ENCODE measurements around the gene KIF26B. TPM values are rescaled to one million over a fixed set of nuclear protein-coding genes. Genes with fewer than 3 reads are reported as not detected.
"Not testable (repeated sequence)": the region's sequence is repeated elsewhere in the genome, so short reads cannot be mapped to it uniquely, and the experiment has no call there.

KIF26B gene
- total RNA-seq, 4 donors from 2014 or later = 0.20 to 0.79 (median 0.41) TPM; not detected in 1

- WGBS, 2 donors (ENCODE audit: low coverage in 1 of 2) = 91 to 93% methylated on average over 3 to 9 of the region's 9 CpGs
- no peaks in the 10 kb centered on the region for H3K4me1 ChIP-seq
- no peak for DNase-seq
- TF ChIP-seq POLR2AphosphoS5 (IDR thresholded peaks at IDR 0.05) (no peak), POLR2A (IDR thresholded peaks at IDR 0.05) (no peak), CTCF (IDR thresholded peaks at IDR 0.05) (no peak), EP300 (IDR thresholded peaks at IDR 0.05; ENCODE audit: low read depth) (no peak)
- no peak overlapping the region for H3K27ac ChIP-seq
- H3K9me3 ChIP-seq = no peaks in the 10 kb centered on the region
- intact Hi-C loops (cut with DNase I; ENCODE audit: low total_unique reads) = no loop called here
- H3K4me3 ChIP-seq = no peak overlapping the region
- in situ Hi-C loops (cut with MboI; ENCODE audit: low pct_ligation_motif_present in 1 of 4, low pct_unique_long_range_greater_than_20kb in 1 of 4, low sequenced_read_pairs in 3 of 4) = no loop called here
- no peaks in the 10 kb centered on the region for H3K36me3 ChIP-seq
- no peaks in the 10 kb centered on the region for H3K27me3 ChIP-seq
These were observed 180.2 kb downstream of the KIF26B start for GRCh38 chr1:245334827-245335490.

GRCh38 chr1:245335684-245336083, 180.9 kb downstream of the KIF26B start:
- H3K4me1 ChIP-seq; H3K9me3 ChIP-seq; in situ Hi-C loops (cut with MboI; ENCODE audit: low pct_ligation_motif_present in 1 of 4, low pct_unique_long_range_greater_than_20kb in 1 of 4, low sequenced_read_pairs in 3 of 4); DNase-seq; H3K4me3 ChIP-seq; H3K27me3 ChIP-seq; H3K36me3 ChIP-seq; H3K27ac ChIP-seq; intact Hi-C loops (cut with DNase I; ENCODE audit: low total_unique reads): not testable (repeated sequence)
- 78 to 81% methylated on average over 3 to 22 of the region's 22 CpGs for WGBS, 2 donors (ENCODE audit: low coverage in 1 of 2)

- no peaks in the 10 kb centered on the region for H3K4me1 ChIP-seq
- H3K36me3 ChIP-seq = no peaks in the 10 kb centered on the region
- in situ Hi-C loops (cut with MboI; ENCODE audit: low pct_ligation_motif_present in 1 of 4, low pct_unique_long_range_greater_than_20kb in 1 of 4, low sequenced_read_pairs in 3 of 4) (no loop called here), intact Hi-C loops (cut with DNase I; ENCODE audit: low total_unique reads) (no loop called here)
- H3K27ac ChIP-seq = no peak overlapping the region
- H3K4me3 ChIP-seq = no peak overlapping the region
- H3K27me3 ChIP-seq = no peaks in the 10 kb centered on the region
- TF ChIP-seq CTCF (IDR thresholded peaks at IDR 0.05) (no peak), POLR2AphosphoS5 (IDR thresholded peaks at IDR 0.05) (no peak), EP300 (IDR thresholded peaks at IDR 0.05; ENCODE audit: low read depth) (no peak), POLR2A (IDR thresholded peaks at IDR 0.05) (no peak)
- no peaks in the 10 kb centered on the region for H3K9me3 ChIP-seq
- 91% methylated on average over 6 to 22 of the region's 22 CpGs for WGBS, 2 donors (ENCODE audit: low coverage in 1 of 2)
- no peak for DNase-seq
These were observed 181.6 kb downstream of the KIF26B start for GRCh38 chr1:245336149-245336983.

GRCh38 chr1:245336984-245337355, 182.2 kb downstream of the KIF26B start:
- H3K9me3 ChIP-seq; in situ Hi-C loops (cut with MboI; ENCODE audit: low pct_ligation_motif_present in 1 of 4, low pct_unique_long_range_greater_than_20kb in 1 of 4, low sequenced_read_pairs in 3 of 4); H3K4me3 ChIP-seq; H3K27ac ChIP-seq; DNase-seq; intact Hi-C loops (cut with DNase I; ENCODE audit: low total_unique reads); H3K36me3 ChIP-seq; H3K27me3 ChIP-seq; H3K4me1 ChIP-seq: not testable (repeated sequence)
- whole genome bisulfite sequencing, 2 donors (ENCODE audit: low coverage in 1 of 2) = 86 to 93% methylated on average over 1 to 2 of the region's 2 CpGs

DNA sequence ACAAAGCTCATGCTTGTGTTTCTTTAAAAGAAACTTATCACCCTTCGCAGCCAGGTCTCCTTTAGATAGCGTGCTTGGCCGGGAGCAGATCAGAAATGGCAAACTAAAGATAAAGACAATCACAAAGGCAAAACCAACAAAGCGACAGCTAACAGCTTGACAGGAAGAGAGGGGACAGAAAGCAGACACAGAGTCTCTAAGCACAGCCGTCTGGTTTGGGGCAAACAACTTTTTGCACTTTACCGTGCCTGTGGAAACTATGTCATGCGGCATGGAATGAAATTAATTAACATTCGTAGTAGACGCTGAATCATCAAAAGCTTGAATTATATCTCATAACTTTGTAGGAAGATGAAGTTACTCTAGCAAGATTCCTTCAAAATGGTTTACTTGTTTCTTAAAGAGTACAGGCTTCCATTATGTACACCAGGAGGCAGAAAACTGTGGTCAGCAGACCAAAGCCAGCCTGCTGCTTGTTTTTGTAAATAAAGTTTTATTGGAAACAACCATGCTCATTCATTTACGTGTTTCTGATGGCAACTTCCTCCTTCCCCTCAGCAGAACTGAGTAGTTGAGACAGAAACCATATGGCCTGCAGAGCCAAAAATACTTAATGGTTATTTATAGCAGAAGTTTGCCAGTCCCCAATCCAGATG, 183.2 kb downstream of the KIF26B start:
- TF ChIP-seq CTCF (IDR thresholded peaks at IDR 0.05) (no peak), EP300 (IDR thresholded peaks at IDR 0.05; ENCODE audit: low read depth) (no peak), POLR2AphosphoS5 (IDR thresholded peaks at IDR 0.05) (no peak), POLR2A (IDR thresholded peaks at IDR 0.05) (no peak)
- in situ Hi-C loops (cut with MboI; ENCODE audit: low pct_ligation_motif_present in 1 of 4, low pct_unique_long_range_greater_than_20kb in 1 of 4, low sequenced_read_pairs in 3 of 4) (no loop called here), intact Hi-C loops (cut with DNase I; ENCODE audit: low total_unique reads) (no loop called here)
- Histone ChIP-seq H3K4me1 (no peaks in the 10 kb centered on the region), H3K27me3 (no peaks in the 10 kb centered on the region), H3K4me3 (no peak overlapping the region), H3K9me3 (no peaks in the 10 kb centered on the region), H3K27ac (no peak overlapping the region), H3K36me3 (no peaks in the 10 kb centered on the region)
- no peak for DNase-seq
- 69 to 75% methylated on average over 8 to 10 of the region's 10 CpGs for WGBS, 2 donors (ENCODE audit: low coverage in 1 of 2)

Data from transverse colon (tissue), 4 donors.